Measurements from ENCODE around the gene PRKCE.

The PRKCE gene

GRCh38 chr2:45944074-45944473, 292.6 kb downstream of the PRKCE start:
- DNase-seq = no peak

GRCh38 chr2:45945302-45945717, 293.8 kb downstream of the PRKCE start:
- DNase-seq = no peak

- DNase-seq = no peak
Measured at GRCh38 chr2:45946023-45946422, 294.5 kb downstream of the PRKCE start.

- DNase-seq = no peak
Measured at GRCh38 chr2:45950606-45951005, 299.1 kb downstream of the PRKCE start.

GRCh38 chr2:45951025-45951727, 299.7 kb downstream of the PRKCE start:
- DNase-seq = no peak

GRCh38 chr2:45952591-45952990, 301.1 kb downstream of the PRKCE start:
- DNase-seq = no peak

- no peak for DNase-seq
Measured at GRCh38 chr2:45953376-45954027, 302.0 kb downstream of the PRKCE start.

- DNase-seq = no peak
Measured at GRCh38 chr2:45954233-45954850, 302.9 kb downstream of the PRKCE start.

- no peak for DNase-seq
Measured at GRCh38 chr2:45957533-45958227, 306.2 kb downstream of the PRKCE start.

GRCh38 chr2:45960057-45960863, 308.8 kb downstream of the PRKCE start:
- DNase-seq = no peak

GRCh38 chr2:45962177-45962921, 310.9 kb downstream of the PRKCE start:
- DNase-seq = no peak

GRCh38 chr2:45963816-45964215, 312.3 kb downstream of the PRKCE start:
- no peak for DNase-seq

- DNase-seq = no peak
Measured at GRCh38 chr2:45964223-45964841, 312.9 kb downstream of the PRKCE start.

GRCh38 chr2:45964906-45965305, 313.4 kb downstream of the PRKCE start:
- no peak for DNase-seq

GRCh38 chr2:45965871-45966498, 314.5 kb downstream of the PRKCE start:
- no peak for DNase-seq

GRCh38 chr2:45968946-45969584, 317.6 kb downstream of the PRKCE start:
- no peak for DNase-seq

GRCh38 chr2:45973426-45973825, 322.0 kb downstream of the PRKCE start:
- no peak for DNase-seq

GRCh38 chr2:45974056-45974455, 322.6 kb downstream of the PRKCE start:
- DNase-seq = no peak

- DNase-seq = no peak
Measured at GRCh38 chr2:45974762-45975408, 323.4 kb downstream of the PRKCE start.
